ENCODE measurements around the gene CHRNB4. TPM values are rescaled to one million over a fixed set of nuclear protein-coding genes. Genes with fewer than 3 reads are reported as not detected.

CHRNB4 gene
- total RNA-seq, 1 donor from 2014 or later, result not detected

DNA sequence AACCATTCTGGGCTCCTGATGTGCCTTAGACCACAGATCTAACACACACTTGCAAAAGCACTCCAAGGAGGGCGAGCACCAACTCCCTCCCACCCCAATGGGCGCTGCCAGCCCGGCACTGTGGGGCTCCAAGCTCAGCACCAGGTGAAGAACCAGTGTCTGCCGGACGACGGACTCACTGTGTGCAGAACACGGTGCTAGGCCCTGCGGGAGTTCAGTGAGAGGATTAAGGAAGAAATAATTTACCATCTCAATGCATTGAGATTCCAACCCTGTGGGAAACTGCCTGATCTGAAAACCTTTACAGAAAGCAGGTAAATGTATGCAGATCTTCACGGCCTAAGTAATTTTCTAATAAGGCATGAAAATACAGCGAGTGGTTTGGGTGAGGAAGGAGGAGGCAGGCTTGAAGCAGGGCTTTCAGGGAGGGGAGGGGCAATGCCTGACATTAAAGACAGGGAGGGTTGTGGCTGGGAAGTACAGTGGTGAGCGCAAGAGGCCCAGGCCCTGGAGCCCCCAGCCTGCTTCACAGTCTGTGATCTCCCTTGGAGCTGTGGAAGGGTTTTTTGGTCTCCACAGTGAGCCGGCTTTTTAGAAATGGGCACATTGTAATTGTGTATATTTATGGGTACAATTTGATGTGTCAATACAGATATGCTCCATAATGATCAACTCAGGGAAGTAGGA lies 35.6 kb upstream of the CHRNB4 start:
- DNase-seq (ENCODE audit: low spot score in 2 of 2), result peak in 1 of 2 donors; percentile 43
- TF ChIP-seq, protein P1, sequence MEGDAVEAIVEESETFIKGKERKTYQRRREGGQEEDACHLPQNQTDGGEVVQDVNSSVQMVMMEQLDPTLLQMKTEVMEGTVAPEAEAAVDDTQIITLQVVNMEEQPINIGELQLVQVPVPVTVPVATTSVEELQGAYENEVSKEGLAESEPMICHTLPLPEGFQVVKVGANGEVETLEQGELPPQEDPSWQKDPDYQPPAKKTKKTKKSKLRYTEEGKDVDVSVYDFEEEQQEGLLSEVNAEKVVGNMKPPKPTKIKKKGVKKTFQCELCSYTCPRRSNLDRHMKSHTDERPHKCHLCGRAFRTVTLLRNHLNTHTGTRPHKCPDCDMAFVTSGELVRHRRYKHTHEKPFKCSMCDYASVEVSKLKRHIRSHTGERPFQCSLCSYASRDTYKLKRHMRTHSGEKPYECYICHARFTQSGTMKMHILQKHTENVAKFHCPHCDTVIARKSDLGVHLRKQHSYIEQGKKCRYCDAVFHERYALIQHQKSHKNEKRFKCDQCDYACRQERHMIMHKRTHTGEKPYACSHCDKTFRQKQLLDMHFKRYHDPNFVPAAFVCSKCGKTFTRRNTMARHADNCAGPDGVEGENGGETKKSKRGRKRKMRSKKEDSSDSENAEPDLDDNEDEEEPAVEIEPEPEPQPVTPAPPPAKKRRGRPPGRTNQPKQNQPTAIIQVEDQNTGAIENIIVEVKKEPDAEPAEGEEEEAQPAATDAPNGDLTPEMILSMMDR (IDR thresholded peaks at IDR 0.05), result no peak
- Histone ChIP-seq H3K9me3 (no peaks in the 10 kb centered on the region), H3K36me3 (no peaks in the 10 kb centered on the region), H3K4me1 (no peaks in the 10 kb centered on the region), H3K4me3 (no peak overlapping the region), H3K27ac (no peak overlapping the region), H3K27me3 (no peaks in the 10 kb centered on the region)
- intact Hi-C loops (cut with DNase I), result no loop called here

DNA sequence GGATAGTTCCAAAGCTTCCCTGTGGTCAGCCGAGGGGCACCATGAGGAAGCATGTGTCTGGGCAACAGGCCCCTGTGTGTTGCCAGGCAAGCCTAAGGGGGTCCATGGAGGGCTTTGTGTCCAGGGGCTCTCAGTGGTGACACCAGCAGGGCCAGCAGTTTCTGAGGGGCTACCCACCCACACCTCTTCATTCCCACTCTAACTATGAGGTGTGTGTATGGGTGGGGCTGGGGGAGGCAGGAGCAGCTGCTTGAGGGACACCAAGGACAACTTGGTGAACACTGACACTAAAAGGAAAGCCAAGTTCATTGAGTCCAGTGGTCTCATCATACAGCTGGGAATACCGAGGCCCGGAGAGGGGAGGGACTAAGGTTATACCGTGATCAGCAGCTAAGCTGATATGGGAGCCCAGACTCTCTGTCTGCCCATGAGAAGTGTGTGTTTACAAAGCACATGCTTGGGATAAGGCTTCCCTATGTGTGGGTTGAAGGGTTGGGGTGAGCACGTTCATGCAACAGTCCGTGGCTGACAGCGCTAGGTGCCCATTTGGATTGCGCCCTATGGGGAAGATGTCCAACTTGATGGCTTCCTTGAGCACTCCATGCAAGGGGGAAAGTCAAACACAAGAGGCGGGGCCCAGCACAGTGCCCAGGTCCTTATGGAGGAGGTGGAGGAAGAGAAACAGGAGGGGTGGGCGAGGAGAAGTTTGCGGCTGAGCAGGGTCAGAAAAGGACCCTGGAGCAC lies 34.8 kb upstream of the CHRNB4 start:
- peak in 1 of 2 donors; percentile 31 for DNase-seq (ENCODE audit: low spot score in 2 of 2)
- intact Hi-C loops (cut with DNase I), result no loop called here
- TF ChIP-seq, protein P1 (IDR thresholded peaks at IDR 0.05), result no peak
- H3K36me3 ChIP-seq, result no peaks in the 10 kb centered on the region
- H3K27ac ChIP-seq, result no peak overlapping the region
- no peaks in the 10 kb centered on the region for H3K4me1 ChIP-seq
- no peaks in the 10 kb centered on the region for H3K27me3 ChIP-seq
- H3K9me3 ChIP-seq, result no peaks in the 10 kb centered on the region
- no peak overlapping the region for H3K4me3 ChIP-seq

DNA sequence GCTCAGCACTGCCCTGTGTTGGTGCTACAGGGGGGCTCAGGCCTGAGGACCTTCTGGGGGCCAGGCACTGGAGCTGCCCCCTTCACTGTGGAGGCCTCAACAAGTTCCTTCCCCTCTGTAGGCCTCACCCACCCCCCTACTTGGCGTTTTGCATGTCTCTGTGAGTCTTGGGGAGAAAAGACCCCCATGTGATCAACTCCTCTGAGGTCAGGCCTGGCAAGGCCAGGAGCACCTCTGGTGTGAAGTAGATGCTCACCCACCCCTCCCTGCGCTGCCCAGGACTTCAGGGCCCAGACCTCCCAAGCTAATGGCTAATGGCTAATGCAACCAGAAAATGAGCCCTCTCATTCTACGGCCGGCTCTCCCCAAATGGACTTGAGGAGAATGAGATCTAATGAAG lies 34.2 kb upstream of the CHRNB4 start:
- DNase-seq (ENCODE audit: low spot score in 2 of 2), result no peak
- no peaks in the 10 kb centered on the region for H3K4me1 ChIP-seq
- H3K9me3 ChIP-seq, result no peaks in the 10 kb centered on the region
- no peaks in the 10 kb centered on the region for H3K36me3 ChIP-seq
- intact Hi-C loops (cut with DNase I), result no loop called here
- no peak overlapping the region for H3K4me3 ChIP-seq
- no peaks in the 10 kb centered on the region for H3K27me3 ChIP-seq
- no peak overlapping the region for H3K27ac ChIP-seq
- TF ChIP-seq, protein P1 (IDR thresholded peaks at IDR 0.05), result no peak

DNA sequence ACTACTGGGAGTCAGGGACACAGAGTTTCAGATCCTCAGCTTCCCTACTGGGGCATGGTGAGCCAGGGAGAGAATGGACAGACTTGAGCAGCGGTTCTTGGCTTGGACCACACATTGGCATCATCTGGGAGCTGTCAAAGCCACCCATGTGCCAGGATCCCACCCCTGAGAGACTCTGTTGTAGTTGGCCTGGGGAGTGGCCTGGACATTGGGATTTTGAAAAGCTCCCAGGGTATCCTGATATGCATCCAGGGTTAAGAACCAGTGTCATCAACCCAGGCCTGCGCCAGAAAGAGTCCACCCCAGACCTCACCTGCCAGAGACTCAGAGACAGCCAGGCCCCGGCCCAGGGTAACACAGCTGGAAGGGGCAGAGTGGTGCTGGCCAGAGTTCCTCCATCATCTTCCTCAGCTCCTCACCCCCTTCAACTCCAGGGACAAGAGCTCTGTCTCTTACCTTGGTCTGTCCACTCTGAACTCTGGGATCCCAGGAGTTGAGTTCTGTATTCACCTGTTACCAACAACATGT lies 33.0 kb upstream of the CHRNB4 start:
- TF ChIP-seq, protein P1 (IDR thresholded peaks at IDR 0.05), result no peak
- intact Hi-C loops (cut with DNase I), result no loop called here
- no peaks in the 10 kb centered on the region for H3K4me1 ChIP-seq
- no peak overlapping the region for H3K4me3 ChIP-seq
- H3K27me3 ChIP-seq, result no peaks in the 10 kb centered on the region
- H3K9me3 ChIP-seq, result no peaks in the 10 kb centered on the region
- no peak overlapping the region for H3K27ac ChIP-seq
- no peak for DNase-seq (ENCODE audit: low spot score in 2 of 2)
- no peaks in the 10 kb centered on the region for H3K36me3 ChIP-seq

DNA sequence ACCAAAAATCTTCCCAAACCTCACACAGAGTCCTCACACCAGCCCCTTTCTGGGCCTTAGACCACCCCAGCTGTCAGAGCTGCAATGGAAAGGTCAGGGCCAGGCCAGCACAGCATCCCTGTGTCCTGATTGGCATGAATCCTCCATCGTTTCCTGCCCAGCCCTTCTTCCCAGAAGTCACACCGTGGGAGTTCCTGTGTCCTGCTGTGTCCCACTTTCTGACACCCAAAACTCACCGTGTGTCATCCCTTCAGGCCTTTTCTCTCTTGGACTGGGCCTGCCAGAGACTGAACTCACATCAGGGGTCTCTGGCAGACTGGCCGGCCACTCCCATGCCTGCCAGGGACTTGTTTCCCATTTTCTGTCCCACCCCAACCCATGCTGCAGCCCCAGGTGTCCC lies 32.5 kb upstream of the CHRNB4 start:
- intact Hi-C loops (cut with DNase I), result no loop called here
- no peak overlapping the region for H3K27ac ChIP-seq
- no peaks in the 10 kb centered on the region for H3K36me3 ChIP-seq
- DNase-seq (ENCODE audit: low spot score in 2 of 2), result no peak
- no peak overlapping the region for H3K4me3 ChIP-seq
- H3K4me1 ChIP-seq, result no peaks in the 10 kb centered on the region
- H3K27me3 ChIP-seq, result no peaks in the 10 kb centered on the region
- no peaks in the 10 kb centered on the region for H3K9me3 ChIP-seq
- TF ChIP-seq, protein P1 (IDR thresholded peaks at IDR 0.05), result no peak

Data from ascending aorta (tissue), 2 donors.